COLO668 (cell line): ENCODE measurements around the gene SPOCK1.

ENCODE experiments used
- DNase-seq: peaks from one replicate; lab custom pipeline; 2025; ENCODE audit not compliant: unreplicated experiment; lab: John Stamatoyannopoulos, UW

SPOCK1 gene

GRCh38 chr5:137496919-137497318 lies 2.2 kb downstream of the SPOCK1 start:
- no peak for DNase-seq

GRCh38 chr5:137492331-137492730 lies 6.8 kb downstream of the SPOCK1 start:
- DNase-seq: no peak

- DNase-seq: no peak
Observed at GRCh38 chr5:137491121-137491520, 8.0 kb downstream of the SPOCK1 start.

GRCh38 chr5:137490591-137490990 lies 8.5 kb downstream of the SPOCK1 start:
- DNase-seq: no peak

- no peak for DNase-seq
Observed at GRCh38 chr5:137488974-137489373, 10.2 kb downstream of the SPOCK1 start.

GRCh38 chr5:137488516-137488915 lies 10.6 kb downstream of the SPOCK1 start:
- no peak for DNase-seq

- DNase-seq: no peak
Observed at GRCh38 chr5:137487600-137487999, 11.5 kb downstream of the SPOCK1 start.

GRCh38 chr5:137486707-137487106 lies 12.4 kb downstream of the SPOCK1 start:
- no peak for DNase-seq

- no peak for DNase-seq
Observed at GRCh38 chr5:137481596-137481995, 17.5 kb downstream of the SPOCK1 start.

- DNase-seq: no peak
Observed at GRCh38 chr5:137478043-137478442, 21.1 kb downstream of the SPOCK1 start.

- no peak for DNase-seq
Observed at GRCh38 chr5:137470921-137471220, 28.3 kb downstream of the SPOCK1 start.

- no peak for DNase-seq
Observed at GRCh38 chr5:137470111-137470920, 28.8 kb downstream of the SPOCK1 start.

GRCh38 chr5:137466889-137467288 lies 32.2 kb downstream of the SPOCK1 start:
- no peak for DNase-seq

- no peak for DNase-seq
Observed at GRCh38 chr5:137465930-137466329, 33.2 kb downstream of the SPOCK1 start.

GRCh38 chr5:137462816-137463520 lies 36.2 kb downstream of the SPOCK1 start:
- no peak for DNase-seq

- DNase-seq: no peak
Observed at GRCh38 chr5:137462265-137462590, 36.9 kb downstream of the SPOCK1 start.

- peak; percentile 6 for DNase-seq
Observed at GRCh38 chr5:137461391-137462264, 37.5 kb downstream of the SPOCK1 start.

- DNase-seq: no peak
Observed at GRCh38 chr5:137454671-137455070, 44.5 kb downstream of the SPOCK1 start.

GRCh38 chr5:137453483-137454080 lies 45.5 kb downstream of the SPOCK1 start:
- no peak for DNase-seq

GRCh38 chr5:137450759-137451158 lies 48.4 kb downstream of the SPOCK1 start:
- DNase-seq: no peak

- no peak for DNase-seq
Observed at GRCh38 chr5:137448868-137449267, 50.3 kb downstream of the SPOCK1 start.
